OCI-LY1 (cell line): Measurements from ENCODE around the gene KAT2B.
"Not testable (repeated sequence)": the region's sequence is repeated elsewhere in the genome, so short reads cannot be mapped to it uniquely, and the experiment has no call there.

Source experiments
- H2AFZ ChIP-seq: fragments of 200-600 bp; sonication (generic), shearing (Covaris generic); 2 replicates; pipeline ENCODE4 v1.6.0; 2014; ENCODE audit warnings: antibody characterized with exemption, mild to moderate bottlenecking, low read length
- H3F3A ChIP-seq: fragments of 200-600 bp; sonication (generic), shearing (Covaris generic); 2 replicates; pipeline ENCODE4 v1.6.0; 2014; ENCODE audit warnings: mild to moderate bottlenecking, antibody characterized with exemption, low read length, moderate library complexity; ENCODE audit not compliant: insufficient read depth
- H3K27ac ChIP-seq: fragments of 200-600 bp; sonication (generic); 2 replicates; pipeline ENCODE4 v1.5.1; 2014; ENCODE audit warnings: low read length, mixed run types, mild to moderate bottlenecking, low read depth; ENCODE audit not compliant: poor library complexity, severe bottlenecking
- H3K27me3 ChIP-seq: fragments of 200-600 bp; sonication (generic); 2 replicates; pipeline ENCODE4 v1.6.0; 2014; ENCODE audit warnings: antibody characterized with exemption, mild to moderate bottlenecking, low read length, moderate library complexity; ENCODE audit not compliant: insufficient read depth
- H3K36me3 ChIP-seq: fragments of 200-600 bp; sonication (generic); 2 replicates; pipeline ENCODE4 v1.6.1; 2014; ENCODE audit warnings: mild to moderate bottlenecking, antibody characterized with exemption, low read length, moderate library complexity, mixed read lengths; ENCODE audit not compliant: insufficient read depth
- H3K4me1 ChIP-seq: fragments of 200-600 bp; sonication (generic); 2 replicates; pipeline ENCODE4 v1.5.1; 2014; ENCODE audit warnings: mild to moderate bottlenecking, low read length, moderate library complexity; ENCODE audit not compliant: insufficient read depth, severe bottlenecking
- H3K4me2 ChIP-seq: fragments of 200-600 bp; sonication (generic), shearing (Covaris generic); 2 replicates; pipeline ENCODE4 v1.6.1; 2014; ENCODE audit warnings: low read length
- H3K4me3 ChIP-seq: fragments of 200-600 bp; sonication (generic); 2 replicates; pipeline ENCODE4 v1.5.1; 2014; ENCODE audit warnings: low read length, low read depth, mild to moderate bottlenecking, mixed read lengths; ENCODE audit not compliant: poor library complexity, severe bottlenecking
- H3K79me2 ChIP-seq: fragments of 200-600 bp; shearing (Covaris generic); 2 replicates; pipeline ENCODE4 v1.6.1; 2016; ENCODE audit warnings: mixed run types, low read length, mixed read lengths; ENCODE audit not compliant: insufficient read depth
- H3K9ac ChIP-seq: fragments of 200-600 bp; sonication (generic), shearing (Covaris generic); 2 replicates; pipeline ENCODE4 v1.6.1; 2014; ENCODE audit warnings: mild to moderate bottlenecking, low read length, mixed read lengths
- H3K9me2 ChIP-seq: fragments of 200-600 bp; sonication (generic), shearing (Covaris generic); 2 replicates; pipeline ENCODE4 v1.6.1; 2014; ENCODE audit warnings: low read depth, mild to moderate bottlenecking, low read length, mixed read lengths
- H3K9me3 ChIP-seq: fragments of 200-600 bp; shearing (Covaris generic); 2 replicates; pipeline ENCODE4 v1.6.1; 2014; ENCODE audit warnings: low read length, mixed read lengths
- H4K20me1 ChIP-seq: fragments of 200-600 bp; sonication (generic), shearing (Covaris generic); 2 replicates; pipeline ENCODE4 v1.6.0; 2016; ENCODE audit warnings: mild to moderate bottlenecking, low read length; ENCODE audit not compliant: insufficient read depth
- EZH2 ChIP-seq: fragments of 200-600 bp; sonication (generic), shearing (Covaris generic); IDR thresholded peaks from 2 replicates; pipeline ENCODE4 v1.8.0; 2017; ENCODE audit warnings: borderline replicate concordance, mixed run types, mild to moderate bottlenecking, antibody characterized with exemption, low read length, moderate library complexity, mixed read lengths
- TF ChIP-seq, protein P1 (sequence below): fragments of 200-600 bp; sonication (generic), shearing (Covaris generic); IDR thresholded peaks from 2 replicates; pipeline ENCODE4 v1.5.1; 2017; ENCODE audit warnings: mild to moderate bottlenecking, antibody characterized with exemption, low read length, moderate library complexity, mixed read lengths

KAT2B gene

GRCh38 chr3:20028905-20029331, 11.3 kb upstream of the KAT2B start:
- Histone ChIP-seq H3K27me3 (no peaks in the 10 kb centered on the region), H3K9ac (no peak overlapping the region), H3K4me1 (peaks cover 3% of the 10 kb centered on the region), H3K27ac (no peak overlapping the region), H3K36me3 (no peaks in the 10 kb centered on the region), H3K9me3 (no peaks in the 10 kb centered on the region), H3K9me2 (no peaks in the 10 kb centered on the region), H3F3A (no peaks in the 10 kb centered on the region), H2AFZ (no peak overlapping the region), H3K79me2 (no peaks in the 10 kb centered on the region), H3K4me3 (no peak overlapping the region), H4K20me1 (no peaks in the 10 kb centered on the region), H3K4me2 (no peak overlapping the region)
- TF ChIP-seq, protein P1, sequence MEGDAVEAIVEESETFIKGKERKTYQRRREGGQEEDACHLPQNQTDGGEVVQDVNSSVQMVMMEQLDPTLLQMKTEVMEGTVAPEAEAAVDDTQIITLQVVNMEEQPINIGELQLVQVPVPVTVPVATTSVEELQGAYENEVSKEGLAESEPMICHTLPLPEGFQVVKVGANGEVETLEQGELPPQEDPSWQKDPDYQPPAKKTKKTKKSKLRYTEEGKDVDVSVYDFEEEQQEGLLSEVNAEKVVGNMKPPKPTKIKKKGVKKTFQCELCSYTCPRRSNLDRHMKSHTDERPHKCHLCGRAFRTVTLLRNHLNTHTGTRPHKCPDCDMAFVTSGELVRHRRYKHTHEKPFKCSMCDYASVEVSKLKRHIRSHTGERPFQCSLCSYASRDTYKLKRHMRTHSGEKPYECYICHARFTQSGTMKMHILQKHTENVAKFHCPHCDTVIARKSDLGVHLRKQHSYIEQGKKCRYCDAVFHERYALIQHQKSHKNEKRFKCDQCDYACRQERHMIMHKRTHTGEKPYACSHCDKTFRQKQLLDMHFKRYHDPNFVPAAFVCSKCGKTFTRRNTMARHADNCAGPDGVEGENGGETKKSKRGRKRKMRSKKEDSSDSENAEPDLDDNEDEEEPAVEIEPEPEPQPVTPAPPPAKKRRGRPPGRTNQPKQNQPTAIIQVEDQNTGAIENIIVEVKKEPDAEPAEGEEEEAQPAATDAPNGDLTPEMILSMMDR, result no peak
- no peak for TF ChIP-seq EZH2

DNA sequence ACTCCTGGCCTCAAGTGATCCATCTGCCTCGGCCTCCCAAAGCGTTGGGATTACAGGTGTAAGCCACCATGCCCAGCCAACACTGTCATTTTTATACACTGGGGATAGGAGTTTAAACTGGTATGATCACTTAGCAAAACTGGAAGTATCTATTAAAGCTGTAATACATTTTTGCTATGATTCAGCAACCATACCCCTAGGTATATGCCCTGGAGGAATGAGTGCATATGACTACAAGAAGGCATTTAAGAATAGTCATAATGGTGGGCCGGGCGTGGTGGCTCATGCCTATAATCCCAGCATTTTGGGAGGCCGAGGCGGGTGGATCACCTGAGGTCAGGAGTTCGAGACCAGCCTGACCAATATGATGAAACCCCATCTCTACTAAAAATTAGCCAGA, 8.3 kb upstream of the KAT2B start:
- not testable (repeated sequence) for H3K27ac ChIP-seq, H3K9ac ChIP-seq, H3K9me2 ChIP-seq, H4K20me1 ChIP-seq, H3K79me2 ChIP-seq, H3K4me1 ChIP-seq, H3K36me3 ChIP-seq, H3K27me3 ChIP-seq, H3K4me2 ChIP-seq, H2AFZ ChIP-seq, H3F3A ChIP-seq, H3K9me3 ChIP-seq, H3K4me3 ChIP-seq

DNA sequence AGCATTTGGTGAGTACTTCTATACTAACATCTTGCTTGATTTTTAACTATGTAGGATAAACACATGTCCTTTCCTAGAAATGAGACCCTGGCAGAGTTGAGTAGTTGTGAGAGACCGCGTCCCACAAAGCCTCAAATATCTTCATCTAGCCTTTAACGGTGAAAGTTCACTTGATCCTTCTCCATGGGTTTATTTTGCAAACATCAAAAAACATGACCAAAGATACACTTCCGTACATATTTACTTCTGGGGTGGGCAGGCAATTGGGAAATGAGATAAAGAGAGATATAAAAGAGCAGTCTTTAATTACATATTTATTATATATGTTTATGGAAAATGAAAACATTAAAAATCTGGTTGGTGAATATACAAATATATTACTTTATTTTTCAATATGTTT, 5.2 kb upstream of the KAT2B start:
- TF ChIP-seq EZH2, result no peak
- TF ChIP-seq, protein P1, result no peak
- Histone ChIP-seq H4K20me1 (no peaks in the 10 kb centered on the region), H3F3A (no peaks in the 10 kb centered on the region), H3K27ac (no peak overlapping the region), H2AFZ (no peak overlapping the region), H3K4me3 (no peak overlapping the region), H3K9ac (no peak overlapping the region), H3K4me2 (no peak overlapping the region), H3K79me2 (no peaks in the 10 kb centered on the region), H3K4me1 (peaks cover 15% of the 10 kb centered on the region), H3K9me2 (no peaks in the 10 kb centered on the region), H3K9me3 (no peaks in the 10 kb centered on the region), H3K27me3 (no peaks in the 10 kb centered on the region), H3K36me3 (no peaks in the 10 kb centered on the region)

- Histone ChIP-seq H3K79me2 (0 out of 2 replicates have a peak, but pooled peaks cover 3% of the 10 kb centered on the region), H4K20me1 (no peaks in the 10 kb centered on the region), H3K9ac (no peak overlapping the region), H3K9me2 (no peaks in the 10 kb centered on the region), H3K4me2 (no peak overlapping the region), H3K9me3 (no peaks in the 10 kb centered on the region), H2AFZ (no peak overlapping the region), H3K36me3 (no peaks in the 10 kb centered on the region), H3K4me3 (no peak overlapping the region), H3K27me3 (no peaks in the 10 kb centered on the region), H3K4me1 (peaks cover 24% of the 10 kb centered on the region), H3K27ac (no peak overlapping the region), H3F3A (peaks cover 2% of the 10 kb centered on the region; the same call in 1 of the 2 replicates)
- no peak for TF ChIP-seq EZH2
- TF ChIP-seq, protein P1, result peak; percentile 24
Observed at GRCh38 chr3:20037255-20037996, 2.8 kb upstream of the KAT2B start.
